H1 (cell line): ENCODE results near the gene CPNE4. TPM values are rescaled to one million over a fixed set of nuclear protein-coding genes. Genes with fewer than 3 reads are reported as not detected.

Experiments
- MAX ChIP-seq: IDR thresholded peaks from 2 replicates; pipeline ENCODE4 v1.6.1; 2012; ENCODE audit warnings: inconsistent platforms
- NRF1 ChIP-seq: IDR thresholded peaks from 2 replicates; pipeline ENCODE4 v1.6.1; 2011; ENCODE audit warnings: mild to moderate bottlenecking, low read depth, low read length, improper control_type of control experiment
- polyA plus RNA-seq, 7 experiments: library from polyadenylated mRNA; depleted of rRNA in 3 of 7; stranded (reverse) in 5 of 7; unstranded in 2 of 7; fragments of >200 nt in 5 of 7; fragments of 200-250 nt in 2 of 7; gene quantifications; 1 replicate in 5 of 7; 2 replicates in 1 of 7; 4 replicates in 1 of 7; pipeline versions ENCODE4 v1.2.1 to v1.2.3, GENCODE V29; 2011 to 2013; ENCODE audit warnings: missing spikeins in 2 of 7, mixed read lengths in 2 of 7
- total RNA-seq: library from RNA; stranded (reverse); fragmentation: NEBNext Ultra II Directional; extraction: Animal tissue kit (Norgen Biotek cat#: 25700); gene quantifications from 2 replicates; pipeline ENCODE4 v1.2.1, GENCODE V29; 2021

The CPNE4 gene
- total and polyA plus RNA-seq, 2 of the 8 experiments (the other 6 are each of a cell fraction or from before 2014, with no cell fraction given): 0.82 to 3.8 TPM

GRCh38 chr3:131789188-131789587 is 245.6 kb downstream of the CPNE4 start (continued):
- TF ChIP-seq MAX: no peak
- no peak for TF ChIP-seq NRF1
